Type B pancreatic cell (in vitro differentiated cells): ENCODE measurements around the gene GCFC2. TPM values are rescaled to one million over a fixed set of nuclear protein-coding genes. Genes with fewer than 3 reads are reported as not detected.
"Not testable (repeated sequence)": the region's sequence is repeated elsewhere in the genome, so short reads cannot be mapped to it uniquely, and the experiment has no call there.

ENCODE experiments used
- DNase-seq: peaks from one replicate; pipeline ENCODE4 v3.0.0; 2021; ENCODE audit warnings: mixed read lengths; ENCODE audit not compliant: unreplicated experiment; ENCODE audit errors: extremely low spot score
- H3K27ac Mint-ChIP-seq: 2 replicates; pipeline ENCODE4 v1.8.0; 2021; ENCODE audit warnings: mild to moderate bottlenecking, mixed read lengths
- H3K27me3 Mint-ChIP-seq: 2 replicates; pipeline ENCODE4 v1.8.0; 2021; ENCODE audit warnings: mixed read lengths
- H3K36me3 Mint-ChIP-seq: 2 replicates; pipeline ENCODE4 v1.8.0; 2021; ENCODE audit warnings: mixed read lengths
- H3K4me1 Mint-ChIP-seq: one replicate; pipeline ENCODE4 v1.8.0; 2021; ENCODE audit warnings: mixed read lengths; ENCODE audit not compliant: unreplicated experiment
- H3K4me3 Mint-ChIP-seq: 2 replicates; pipeline ENCODE4 v1.8.0; 2021; ENCODE audit warnings: mild to moderate bottlenecking, mixed read lengths
- H3K9me3 Mint-ChIP-seq: 2 replicates; pipeline ENCODE4 v1.8.0; 2021; ENCODE audit warnings: mixed read lengths
- CTCF ChIP-seq: fragments of 200-600 bp; sonication (generic); conservative IDR thresholded peaks from 2 replicates; pipeline ENCODE4 v1.5.0; 2021; ENCODE audit warnings: antibody characterized with exemption, mild to moderate bottlenecking
- total RNA-seq: library from RNA; stranded (reverse); gene quantifications from 2 replicates; pipeline ENCODE4 v1.2.1, GENCODE V29; 2021; ENCODE audit warnings: low replicate concordance

GCFC2 gene
- total RNA-seq, 1 donor from 2014 or later = 19.8 TPM

GRCh38 chr2:75719616-75720015 is 8.9 kb upstream of the GCFC2 start:
- Mint-ChIP-seq H3K27me3 (no peaks in the 10 kb centered on the region), H3K27ac (no peak overlapping the region), H3K4me1 (peaks cover 4% of the 10 kb centered on the region), H3K36me3 (peaks cover 4% of the 10 kb centered on the region), H3K4me3 (no peak overlapping the region), H3K9me3 (peaks cover 5% of the 10 kb centered on the region)
- no peak for DNase-seq
- TF ChIP-seq CTCF = no peak

- no peak overlapping the region for H3K27ac Mint-ChIP-seq
These were observed 5.7 kb upstream of the GCFC2 start for GRCh38 chr2:75716406-75716805.

GRCh38 chr2:75711590-75711989 is 875 bp upstream of the GCFC2 start:
- not testable (repeated sequence) for H3K36me3 Mint-ChIP-seq, DNase-seq, H3K27me3 Mint-ChIP-seq, H3K9me3 Mint-ChIP-seq, H3K27ac Mint-ChIP-seq, H3K4me3 Mint-ChIP-seq
- H3K4me1 Mint-ChIP-seq = peaks cover 21% of the 10 kb centered on the region

More at GRCh38 chr2:75716406-75716805, 5.7 kb upstream of the GCFC2 start:
- TF ChIP-seq CTCF = no peak
- peaks cover 7% of the 10 kb centered on the region for H3K4me1 Mint-ChIP-seq
- no peak overlapping the region for H3K4me3 Mint-ChIP-seq
- H3K36me3 Mint-ChIP-seq = peaks cover 4% of the 10 kb centered on the region
- DNase-seq = no peak
- H3K9me3 Mint-ChIP-seq = peaks cover 8% of the 10 kb centered on the region
- no peaks in the 10 kb centered on the region for H3K27me3 Mint-ChIP-seq

GRCh38 chr2:75710220-75710576 is 517 bp downstream of the GCFC2 start:
- Mint-ChIP-seq H3K4me1 (peaks cover 27% of the 10 kb centered on the region), H3K4me3 (peak overlapping the region; percentile 94), H3K27ac (peak overlapping the region; percentile 88), H3K27me3 (no peaks in the 10 kb centered on the region), H3K9me3 (peaks cover 3% of the 10 kb centered on the region), H3K36me3 (peaks cover 7% of the 10 kb centered on the region)
- no peak for DNase-seq
- no peak for TF ChIP-seq CTCF

GRCh38 chr2:75709297-75709696 is 1.4 kb downstream of the GCFC2 start:
- no peak for DNase-seq
- Mint-ChIP-seq H3K27ac (peak overlapping the region; percentile 49), H3K4me1 (peaks cover 20% of the 10 kb centered on the region), H3K4me3 (peak overlapping the region; percentile 82), H3K9me3 (peaks cover 3% of the 10 kb centered on the region), H3K27me3 (no peaks in the 10 kb centered on the region), H3K36me3 (peaks cover 8% of the 10 kb centered on the region)
- TF ChIP-seq CTCF = no peak

- DNase-seq = no peak
- Mint-ChIP-seq H3K36me3 (peaks cover 17% of the 10 kb centered on the region), H3K4me3 (peak overlapping the region; percentile 62), H3K27ac (no peak overlapping the region), H3K4me1 (peaks cover 20% of the 10 kb centered on the region), H3K27me3 (no peaks in the 10 kb centered on the region), H3K9me3 (no peaks in the 10 kb centered on the region)
- TF ChIP-seq CTCF = no peak
These were observed 2.8 kb downstream of the GCFC2 start for GRCh38 chr2:75707901-75708300.
